Choroid plexus epithelial cell (primary cell): Measurements from ENCODE around the gene RAB21.
A peak's percentile ranks its signal among the peaks of the same experiment; 100 is the strongest.

ENCODE experiments used
- DNase-seq: peaks from one replicate; pipeline ENCODE4 v3.0.0-alpha.2; 2010; ENCODE audit warnings: low read depth
- H3K4me3 ChIP-seq: 2 replicates; pipeline ENCODE4 v1.5.1; 2011; ENCODE audit warnings: low read depth, mild to moderate bottlenecking, control low read depth, low read length, moderate library complexity
- TF ChIP-seq, protein P1 (sequence below): conservative IDR thresholded peaks from 2 replicates; pipeline ENCODE4 v1.5.1; 2011; ENCODE audit warnings: low read depth, mild to moderate bottlenecking, control low read depth, inconsistent platforms, low read length, moderate library complexity

The RAB21 gene

DNA sequence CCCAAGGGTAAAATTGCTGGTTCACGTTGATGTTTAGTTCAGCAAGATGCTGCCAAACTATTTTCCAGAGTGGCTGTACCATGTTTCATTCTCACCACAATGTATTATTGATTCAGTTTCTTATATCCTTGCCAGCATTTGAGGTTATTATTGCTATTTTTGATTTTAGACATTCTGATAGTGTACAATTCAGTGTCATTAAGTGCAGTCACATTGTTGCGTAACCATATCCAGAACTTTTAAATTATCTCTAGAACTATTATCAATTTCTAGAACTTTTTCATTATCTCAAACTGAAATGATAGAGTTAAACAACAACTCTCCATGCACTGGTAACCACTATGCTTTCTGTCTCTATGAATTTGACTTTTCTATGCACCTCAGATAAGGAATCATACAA, 74.2 kb downstream of the RAB21 start:
- DNase-seq: no peak
- TF ChIP-seq, protein P1, sequence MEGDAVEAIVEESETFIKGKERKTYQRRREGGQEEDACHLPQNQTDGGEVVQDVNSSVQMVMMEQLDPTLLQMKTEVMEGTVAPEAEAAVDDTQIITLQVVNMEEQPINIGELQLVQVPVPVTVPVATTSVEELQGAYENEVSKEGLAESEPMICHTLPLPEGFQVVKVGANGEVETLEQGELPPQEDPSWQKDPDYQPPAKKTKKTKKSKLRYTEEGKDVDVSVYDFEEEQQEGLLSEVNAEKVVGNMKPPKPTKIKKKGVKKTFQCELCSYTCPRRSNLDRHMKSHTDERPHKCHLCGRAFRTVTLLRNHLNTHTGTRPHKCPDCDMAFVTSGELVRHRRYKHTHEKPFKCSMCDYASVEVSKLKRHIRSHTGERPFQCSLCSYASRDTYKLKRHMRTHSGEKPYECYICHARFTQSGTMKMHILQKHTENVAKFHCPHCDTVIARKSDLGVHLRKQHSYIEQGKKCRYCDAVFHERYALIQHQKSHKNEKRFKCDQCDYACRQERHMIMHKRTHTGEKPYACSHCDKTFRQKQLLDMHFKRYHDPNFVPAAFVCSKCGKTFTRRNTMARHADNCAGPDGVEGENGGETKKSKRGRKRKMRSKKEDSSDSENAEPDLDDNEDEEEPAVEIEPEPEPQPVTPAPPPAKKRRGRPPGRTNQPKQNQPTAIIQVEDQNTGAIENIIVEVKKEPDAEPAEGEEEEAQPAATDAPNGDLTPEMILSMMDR: no peak
- no peak overlapping the region for H3K4me3 ChIP-seq

DNA sequence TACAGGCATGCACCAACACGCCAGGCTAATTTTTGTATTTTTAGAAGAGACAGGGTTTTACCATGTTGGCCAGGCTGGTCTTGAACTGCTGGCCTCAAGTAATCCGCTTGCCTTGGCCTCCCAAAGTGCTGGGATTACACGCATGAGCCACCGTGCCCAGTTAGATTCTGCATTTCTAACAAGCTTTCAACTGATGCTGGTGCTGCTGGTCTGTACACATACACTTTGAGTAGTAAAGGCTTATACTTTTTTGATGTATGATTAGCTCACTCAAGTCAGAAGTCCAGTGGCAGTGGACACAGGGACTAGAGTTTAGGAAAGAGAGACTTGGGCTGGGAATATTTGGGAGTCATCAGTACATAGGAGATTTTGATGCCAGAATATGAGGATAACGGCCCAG, 82.7 kb downstream of the RAB21 start:
- TF ChIP-seq, protein P1: no peak
- H3K4me3 ChIP-seq: no peak overlapping the region
- no peak for DNase-seq

DNA sequence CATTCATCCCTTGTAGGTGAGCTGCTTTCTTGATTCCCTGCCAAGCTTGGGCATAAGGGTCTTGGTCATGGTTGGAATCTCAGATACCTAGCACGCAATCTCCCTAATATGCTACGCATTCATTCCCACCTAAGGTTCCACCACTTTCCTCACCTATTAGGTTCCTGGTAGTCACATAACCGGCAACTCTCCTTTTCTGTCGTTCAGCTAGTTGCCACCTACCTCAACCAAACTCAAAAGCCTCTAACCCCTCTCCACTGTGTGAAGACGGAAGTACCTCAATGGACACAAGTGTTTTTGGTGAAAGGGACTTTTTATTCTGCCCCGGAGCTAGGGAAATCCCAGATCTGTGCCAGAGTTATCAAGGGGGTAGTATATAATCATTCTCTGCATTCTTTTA, 83.6 kb downstream of the RAB21 start:
- DNase-seq: no peak
- H3K4me3 ChIP-seq: no peak overlapping the region
- TF ChIP-seq, protein P1: no peak

DNA sequence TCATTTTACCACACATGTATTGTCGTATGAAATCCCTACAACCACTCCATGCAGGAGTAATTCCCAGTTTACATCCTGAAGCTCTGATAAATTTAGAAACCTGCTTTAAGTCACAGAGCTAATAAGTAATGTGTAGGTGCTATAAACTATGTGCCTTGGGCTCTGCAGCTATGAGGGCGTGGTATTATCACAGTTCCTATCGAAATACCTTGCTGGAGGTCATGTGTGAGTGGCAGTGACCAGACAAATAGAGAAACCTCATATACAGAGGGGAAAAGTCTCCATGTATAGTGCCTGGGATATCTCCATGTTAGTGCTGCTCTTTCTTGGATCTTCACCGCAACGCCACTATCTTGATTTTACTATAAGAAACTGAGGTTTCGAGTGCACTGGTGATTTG, 84.0 kb downstream of the RAB21 start:
- H3K4me3 ChIP-seq: peak overlapping the region; percentile 89
- DNase-seq: no peak
- TF ChIP-seq, protein P1: no peak

DNA sequence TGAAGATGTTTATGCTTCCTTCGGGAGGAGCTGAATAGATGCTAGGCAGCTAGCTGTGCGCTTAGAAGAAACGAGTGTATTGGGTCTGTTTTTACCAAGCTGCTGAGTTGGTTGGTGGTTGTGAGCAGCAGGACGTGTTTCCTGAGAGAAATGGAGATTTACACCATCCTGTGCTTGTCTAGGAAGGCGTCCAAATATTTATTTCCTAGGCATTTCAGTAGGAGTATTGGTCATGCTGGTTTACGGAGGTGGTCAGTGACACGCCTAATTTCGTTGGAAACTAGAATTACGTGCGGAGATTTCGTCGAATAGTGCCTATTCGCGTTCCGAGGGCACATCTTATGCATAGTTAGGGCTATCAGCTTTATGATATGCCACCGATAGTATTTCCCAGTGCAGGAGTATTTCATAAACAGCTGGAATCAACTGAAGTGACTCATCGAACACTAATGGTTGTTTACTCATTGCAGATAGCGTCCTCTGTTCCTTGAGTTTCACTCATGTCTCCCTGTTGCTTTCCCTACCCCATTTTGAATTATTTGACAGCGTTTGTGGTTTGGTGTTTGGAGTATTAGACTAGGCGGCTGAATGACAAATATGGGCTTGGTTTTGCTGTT, 85.7 kb downstream of the RAB21 start:
- H3K4me3 ChIP-seq: peak overlapping the region; percentile 89
- DNase-seq: peak; percentile 77

DNA sequence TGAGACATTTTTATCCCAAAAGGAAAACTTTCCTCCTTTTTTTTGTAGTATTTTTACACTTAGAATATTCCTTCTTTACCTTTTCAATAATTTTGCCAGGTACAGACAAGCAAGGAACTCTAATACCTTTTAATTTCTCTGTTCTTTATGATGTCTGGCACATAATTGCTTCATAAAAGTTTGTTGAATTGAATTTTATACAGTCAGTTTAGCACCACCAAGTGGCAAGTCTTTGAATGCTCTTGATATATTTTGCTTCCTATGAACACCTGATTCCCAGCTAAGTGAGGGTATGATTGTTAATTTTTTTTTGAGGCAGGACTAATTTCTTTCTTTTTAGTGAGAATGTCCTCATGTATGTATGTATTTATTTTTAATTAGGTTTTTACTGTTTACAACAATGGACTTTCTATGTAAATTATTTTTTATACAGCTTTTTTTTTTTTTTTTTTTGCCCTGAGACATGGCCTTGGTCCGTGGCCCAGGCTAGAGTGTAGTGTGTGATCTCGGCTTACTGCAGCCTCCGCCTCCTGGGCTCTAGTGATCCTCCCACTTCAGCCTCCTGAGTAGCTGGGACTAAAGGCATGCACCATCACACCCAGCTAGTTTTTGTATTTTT, 91.8 kb downstream of the RAB21 start:
- TF ChIP-seq, protein P1: peak; percentile 57
- peak; percentile 68 for DNase-seq
- no peak overlapping the region for H3K4me3 ChIP-seq

More for the DNA sequence above, 85.7 kb downstream of the RAB21 start:
- TF ChIP-seq, protein P1: no peak

DNA sequence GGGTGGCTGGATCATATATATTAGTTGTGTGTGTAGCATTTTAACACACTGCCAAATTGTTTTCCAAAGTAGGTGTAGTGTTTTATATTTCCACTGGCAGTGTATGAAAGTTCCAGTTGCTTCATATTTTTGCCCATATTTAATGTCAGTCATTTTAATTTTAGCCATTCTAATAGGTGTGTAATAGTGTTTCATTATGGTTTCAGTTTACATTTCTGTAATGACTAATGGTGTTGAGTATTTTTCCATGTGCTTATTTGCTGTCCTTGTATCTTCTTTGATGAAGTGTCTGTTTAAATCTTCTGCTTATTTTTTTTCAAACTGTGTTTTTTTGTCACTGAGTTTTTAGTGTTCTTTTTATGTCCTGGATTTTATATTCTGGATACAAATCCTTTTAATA, 93.5 kb downstream of the RAB21 start:
- no peak for DNase-seq
- H3K4me3 ChIP-seq: no peak overlapping the region
- TF ChIP-seq, protein P1: no peak
